K562 (cell line): ENCODE measurements around the gene IRX3. TPM values are rescaled to one million over a fixed set of nuclear protein-coding genes. Genes with fewer than 3 reads are reported as not detected.

ENCODE experiments used
- ATAC-seq: fragments of 200-7000 bp; cut with Tn5 transposase; 3 replicates; pipeline ENCODE4 v1.9.1; 2020; ENCODE audit warnings: moderate library complexity
- BruUV-seq: library from RNA; stranded (reverse); fragments of 400-500 nt; replicated peaks from 2 replicates; lab custom pipeline; 2021; lab: Mats Ljungman, UMichigan
- CTCF ChIA-PET: fragments of 300-600 bp; formaldehyde crosslinking; extraction: SDS; loops from one replicate; lab custom pipeline; 2021; ENCODE audit warnings: low intra/inter-chr PET ratio; lab: Yijun Ruan, JAX
- POLR2A ChIA-PET: fragments of 300-600, 350-650 bp; sonication (Branson Sonifier 250); formaldehyde crosslinking; extraction: SDS; loops from one replicate; lab custom pipeline; 2021; ENCODE audit warnings: antibody characterized with exemption, inconsistent platforms; lab: Yijun Ruan, JAX
- DNase-seq, 4 experiments: peaks; one replicate each; pipeline versions ENCODE4 v3.0.0 to v3.0.0-alpha.2; 2011 to 2018; ENCODE audit warnings: low spot score in 3 of 4, mixed read lengths in 3 of 4; ENCODE audit errors: extremely low read depth in 1 of 4
- FAIRE-seq: peaks from 2 replicates; lab custom pipeline; 2011; peaks lifted over from hg19 to GRCh38; lab: Jason Lieb, UNC
- H2AFZ ChIP-seq: 2 replicates; pipeline ENCODE4 v1.6.0; 2011; ENCODE audit warnings: low read depth, low read length, control low read depth, inconsistent platforms
- H3K27ac ChIP-seq: fragments of 200-600 bp; 3 replicates; pipeline ENCODE4 v1.8.0; 2011; ENCODE audit warnings: low read depth, mild to moderate bottlenecking, control low read depth, inconsistent platforms, low read length, moderate library complexity, mixed read lengths; ENCODE audit errors: extremely low read depth
- H3K27me3 ChIP-seq, 2 experiments: fragments of 300-600 bp in 1 of 2; 2 replicates in 1 of 2; 3 replicates in 1 of 2; pipeline versions ENCODE4 v1.6.0 to v1.8.0; 2011; ENCODE audit warnings: inconsistent platforms in 2 of 2, low read length in 2 of 2, mild to moderate bottlenecking in 1 of 2, mixed read lengths in 1 of 2, moderate library complexity in 1 of 2; ENCODE audit not compliant: control insufficient read depth in 2 of 2, insufficient read depth in 2 of 2
- H3K36me3 ChIP-seq: fragments of 300-600 bp; 3 replicates; pipeline ENCODE4 v1.8.0; 2011; ENCODE audit warnings: mild to moderate bottlenecking, low read length, inconsistent platforms; ENCODE audit not compliant: control insufficient read depth, insufficient read depth
- H3K4me1 ChIP-seq, 2 experiments: fragments of 200-600 bp in 1 of 2; replicated peaks in 1 of 2; 2 replicates in 1 of 2; 3 replicates in 1 of 2; pipeline versions ENCODE4 v1.5.1 to v1.8.0; 2011; ENCODE audit warnings: inconsistent platforms in 2 of 2, low read length in 2 of 2, mild to moderate bottlenecking in 1 of 2, mixed read lengths in 1 of 2, moderate library complexity in 1 of 2; ENCODE audit not compliant: control insufficient read depth in 2 of 2, insufficient read depth in 2 of 2
- H3K4me2 ChIP-seq: 2 replicates; pipeline ENCODE4 v1.6.1; 2011; ENCODE audit warnings: low read length, control low read depth, inconsistent platforms, mixed read lengths; ENCODE audit not compliant: insufficient read depth
- H3K4me3 ChIP-seq: fragments of 200-600 bp; sonication (generic), shearing (Covaris generic); 2 replicates; pipeline ENCODE4 v1.5.1; 2016; ENCODE audit warnings: control low read depth, inconsistent platforms
- H3K79me2 ChIP-seq: fragments of 200-600 bp; 3 replicates; pipeline ENCODE4 v1.8.0; 2011; ENCODE audit warnings: low read length, inconsistent platforms; ENCODE audit not compliant: control insufficient read depth, insufficient read depth
- H3K9ac ChIP-seq, 2 experiments: 2 replicates each; pipeline versions ENCODE4 v1.6.0 to v1.6.1; 2011; ENCODE audit warnings: low read depth in 2 of 2, low read length in 2 of 2, control low read depth in 1 of 2, inconsistent platforms in 1 of 2, mild to moderate bottlenecking in 1 of 2, mixed read lengths in 1 of 2; ENCODE audit not compliant: insufficient read depth in 1 of 2
- H3K9me1 ChIP-seq: one replicate; pipeline ENCODE4 v1.6.0; 2011; ENCODE audit warnings: inconsistent platforms, mild to moderate bottlenecking, low read length, moderate library complexity; ENCODE audit not compliant: control insufficient read depth, insufficient read depth
- H3K9me3 ChIP-seq: replicated peaks from 2 replicates; pipeline ENCODE4 v1.5.1; 2011; ENCODE audit warnings: low read depth, low read length, inconsistent platforms; ENCODE audit not compliant: control insufficient read depth, insufficient read depth
- H4K20me1 ChIP-seq: replicated peaks from 2 replicates; pipeline ENCODE4 v1.6.1; 2011; ENCODE audit warnings: low read length, inconsistent platforms, mixed read lengths; ENCODE audit not compliant: control insufficient read depth, insufficient read depth
- BDP1 ChIP-seq: IDR thresholded peaks from 3 replicates; pipeline ENCODE4 v1.6.1; 2011; ENCODE audit not compliant: insufficient read length, insufficient read depth
- CC2D1A ChIP-seq: fragments of 450-650 bp; IDR thresholded peaks from 2 replicates; pipeline ENCODE4 v1.6.1; 2017; ENCODE audit warnings: mild to moderate bottlenecking
- GTF2E2 ChIP-seq: fragments of 200-800 bp; sonication (Bioruptor generic); IDR thresholded peaks from 2 replicates; pipeline ENCODE4 v1.6.1; 2016; ENCODE audit warnings: missing genetic modification characterization, missing compliant biosample characterization
- KDM4B ChIP-seq, 2 experiments: fragments of 450-650 bp in 1 of 2; sonication (generic) in 1 of 2; IDR thresholded peaks; 2 replicates each; pipeline ENCODE4 v1.6.1; 2016 to 2017; ENCODE audit warnings: borderline replicate concordance in 2 of 2, antibody characterized with exemption in 1 of 2, low read depth in 1 of 2, mild to moderate bottlenecking in 1 of 2
- LCOR ChIP-seq: sonication (generic); formaldehyde crosslinking; IDR thresholded peaks from 2 replicates; pipeline ENCODE4 v1.8.0; 2022; ENCODE audit warnings: mild to moderate bottlenecking, missing genetic modification reagents
- MEF2D ChIP-seq: conservative IDR thresholded peaks from 2 replicates; pipeline ENCODE4 v1.6.1; 2016; ENCODE audit warnings: low read depth, missing genetic modification characterization, missing compliant biosample characterization
- MTA2 ChIP-seq: fragments of 450-650 bp; IDR thresholded peaks from 2 replicates; pipeline ENCODE4 v1.6.1; 2016; ENCODE audit warnings: low read depth
- MYBL2 ChIP-seq, 2 experiments: fragments of 450-650 bp in 1 of 2; sonication (generic) in 1 of 2; formaldehyde crosslinking in 1 of 2; IDR thresholded peaks; 2 replicates each; pipeline versions ENCODE4 v1.6.1 to v1.8.1; 2017 to 2022; ENCODE audit warnings: borderline replicate concordance in 1 of 2, inconsistent platforms in 1 of 2, low read depth in 1 of 2, mild to moderate bottlenecking in 1 of 2, missing genetic modification reagents in 1 of 2, moderate library complexity in 1 of 2
- PCBP1 ChIP-seq: fragments of 200-400 bp; formaldehyde crosslinking; IDR thresholded peaks from 2 replicates; pipeline ENCODE4 v1.6.1; 2018; ENCODE audit warnings: mild to moderate bottlenecking, low read depth, low read length; ENCODE audit not compliant: poor library complexity, severe bottlenecking
- REST ChIP-seq, 2 experiments: fragments of 450-650 bp; formaldehyde crosslinking in 1 of 2; IDR thresholded peaks; 2 replicates each; pipeline versions ENCODE4 v1.4.0 to v1.6.1; 2014 to 2020; ENCODE audit warnings: mild to moderate bottlenecking in 2 of 2, borderline replicate concordance in 1 of 2, low read depth in 1 of 2
- SNIP1 ChIP-seq: fragments of 450-650 bp; IDR thresholded peaks from 2 replicates; pipeline ENCODE4 v1.7.1; 2017; ENCODE audit warnings: low read depth, mild to moderate bottlenecking
- SRSF3 ChIP-seq: fragments of 200-400 bp; formaldehyde crosslinking; IDR thresholded peaks from 2 replicates; pipeline ENCODE4 v1.6.1; 2016; ENCODE audit warnings: mild to moderate bottlenecking, low read length, moderate library complexity; ENCODE audit not compliant: insufficient read depth
- WGBS: fragments of 100-300 bp; shearing (Covaris generic); methylation state at CpG from one replicate; pipeline ENCODE4 v1.1.6; 2016; ENCODE audit warnings: low coverage, mixed read lengths; ENCODE audit not compliant: insufficient coverage; ENCODE audit errors: missing lambda C conversion rate; 5-methylcytosine and 5-hydroxymethylcytosine counted together
- in situ Hi-C: fragments of 300-500 bp; cut with MboI; formaldehyde crosslinking; loops from 4 replicates; pipeline ENCODE4 v1.15.0; 2018; ENCODE audit warnings: inconsistent platforms, mixed read lengths
- intact Hi-C: fragments of 100-400 bp; cut with micrococcal nuclease; formaldehyde crosslinking; loops from 2 replicates; pipeline ENCODE4 v1.14.2; 2022
- polyA plus RNA-seq, 8 experiments: library from polyadenylated mRNA; depleted of rRNA in 4 of 8; stranded (reverse) in 5 of 8; unstranded in 3 of 8; fragments of >200 nt; fragmentation: Nextera tagmentation in 2 of 8; fragmentation: Illumina TruSeq in 1 of 8; extraction: Ambion mirVana in 2 of 8; extraction: Trizol in 1 of 8; gene quantifications; 2 replicates each; pipeline versions ENCODE4 v1.2.1 to v1.2.3, GENCODE V29; 2011 to 2014; ENCODE audit warnings: inconsistent platforms in 1 of 8, missing spikeins in 1 of 8
- total RNA-seq, 7 experiments: library from RNA; depleted of rRNA in 6 of 7; stranded (reverse); fragments of >200 nt in 6 of 7; fragmentation: Illumina TruSeq in 2 of 7; extraction: Trizol in 2 of 7; gene quantifications; 2 replicates each; pipeline versions ENCODE4 v1.2.1 to v1.2.3, GENCODE V29; 2011 to 2021; ENCODE audit warnings: low replicate concordance in 1 of 7
- TF ChIP-seq, protein P1 (sequence below): IDR thresholded peaks from 2 replicates; pipeline ENCODE4 v1.6.1; 2011; ENCODE audit not compliant: insufficient read length; ENCODE audit errors: extremely low read depth

Gene IRX3
- total and polyA plus RNA-seq, 9 of the 15 experiments (the other 6 are each of a cell fraction or from before 2014, with no cell fraction given) = not detected

DNA sequence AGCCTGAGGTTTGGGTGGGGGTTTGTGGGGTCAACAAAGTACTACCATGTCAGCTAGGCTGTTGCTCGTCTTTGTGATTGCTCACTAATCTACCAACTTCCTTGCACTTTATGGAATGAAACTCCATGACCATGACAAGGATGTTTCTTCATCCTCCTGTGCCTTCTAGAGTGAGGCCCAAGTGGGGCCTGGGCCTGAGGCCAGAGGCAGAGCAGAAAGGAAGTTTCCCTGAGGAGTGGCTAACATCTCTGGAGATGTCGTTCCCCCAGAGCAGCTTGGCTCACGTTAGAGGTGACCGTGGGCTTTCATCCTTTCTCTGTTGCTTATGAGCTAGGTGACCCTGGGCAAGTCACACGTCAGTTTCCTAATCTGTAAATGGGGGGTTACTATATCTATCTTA is 41.0 kb upstream of the IRX3 start:
- no peak overlapping the region for H2AFZ ChIP-seq
- no peak overlapping the region for H3K27ac ChIP-seq
- POLR2A ChIA-PET = no interaction called here
- no peak overlapping the region for H3K9ac ChIP-seq
- no TSS peak for BruUV-seq
- H3K9me3 ChIP-seq = no peaks in the 10 kb centered on the region
- in situ Hi-C loops = no loop called here
- no peak for FAIRE-seq
- no peaks in the 10 kb centered on the region for H3K4me1 ChIP-seq
- no peaks in the 10 kb centered on the region for H4K20me1 ChIP-seq
- intact Hi-C loops = no loop called here
- no peak overlapping the region for H3K4me3 ChIP-seq
- H3K4me2 ChIP-seq = no peak overlapping the region
- peaks cover 0 to 23% of the 10 kb centered on the region in 2 experiments; a peak in 2 of 5 replicates for H3K27me3 ChIP-seq
- 1% methylated on average over 5 of the region's 5 CpGs for WGBS
- TF ChIP-seq KDM4B (IDR thresholded peaks at IDR 0.05; ENCODE audit: borderline replicate concordance in 2 of 2, low read depth in 1 of 2) (no peak), CC2D1A (no peak), PCBP1 (no peak), REST (IDR thresholded peaks at IDR 0.05; ENCODE audit: borderline replicate concordance) (no peak), REST (CRISPR knock-in tag; IDR thresholded peaks at IDR 0.05; ENCODE audit: low read depth) (no peak), GTF2E2 (tag) (no peak), SNIP1 (no peak), MYBL2 (IDR thresholded peaks at IDR 0.05; ENCODE audit: low read depth) (no peak), MYBL2 (CRISPR knock-in tag; IDR thresholded peaks at IDR 0.05; ENCODE audit: borderline replicate concordance) (no peak), MEF2D (no peak), MTA2 (no peak), LCOR (CRISPR knock-in tag) (no peak), BDP1 (no peak), SRSF3 (no peak)
- TF ChIP-seq, protein P1, sequence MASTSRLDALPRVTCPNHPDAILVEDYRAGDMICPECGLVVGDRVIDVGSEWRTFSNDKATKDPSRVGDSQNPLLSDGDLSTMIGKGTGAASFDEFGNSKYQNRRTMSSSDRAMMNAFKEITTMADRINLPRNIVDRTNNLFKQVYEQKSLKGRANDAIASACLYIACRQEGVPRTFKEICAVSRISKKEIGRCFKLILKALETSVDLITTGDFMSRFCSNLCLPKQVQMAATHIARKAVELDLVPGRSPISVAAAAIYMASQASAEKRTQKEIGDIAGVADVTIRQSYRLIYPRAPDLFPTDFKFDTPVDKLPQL = no peak
- TF ChIP-seq, all 486 proteins: peak for 0
- no peak for DNase-seq
- no peak for ATAC-seq
- Histone ChIP-seq H3K79me2 (no peaks in the 10 kb centered on the region), H3K9me1 (no peaks in the 10 kb centered on the region), H3K36me3 (no peaks in the 10 kb centered on the region)
- CTCF ChIA-PET = no interaction called here
